Measurements from ENCODE around the gene PHLPP1. TPM values are rescaled to one million over a fixed set of nuclear protein-coding genes. Genes with fewer than 3 reads are reported as not detected.

PHLPP1 gene
- total and polyA plus RNA-seq, 2 of the 13 experiments (the other 11 are each of a cell fraction or from before 2014, with no cell fraction given) = 9.8 to 18.5 TPM

- no peak for TF ChIP-seq PITX1 (CRISPR knock-in tag; IDR thresholded peaks at IDR 0.05)
- TF ChIP-seq SAFB2 (CRISPR knock-in tag; IDR thresholded peaks at IDR 0.05; ENCODE audit: borderline replicate concordance, low read depth) = no peak
- no peak for TF ChIP-seq ZNF234 (CRISPR knock-in tag; conservative IDR thresholded peaks at IDR 0.05)
- TF ChIP-seq SAP130 (CRISPR knock-in tag; IDR thresholded peaks at IDR 0.05; ENCODE audit: low read depth) = peak; percentile 25; the same call in 1 of the 2 replicates
- no peak for TF ChIP-seq ZNF143 (CRISPR knock-in tag; IDR thresholded peaks at IDR 0.05)
- TF ChIP-seq ZNF746 (CRISPR knock-in tag; IDR thresholded peaks at IDR 0.05) = no peak
- TF ChIP-seq GATAD2A (CRISPR knock-in tag; IDR thresholded peaks at IDR 0.05) = peak; percentile 55
- TF ChIP-seq FOSL2 (CRISPR knock-in tag; IDR thresholded peaks at IDR 0.05) = peak; percentile 31; the same call in 1 of the 2 replicates
- peak; percentile 97 for TF ChIP-seq ESRRA (CRISPR knock-in tag; IDR thresholded peaks at IDR 0.05; ENCODE audit: low read depth)
Measured at GRCh38 chr18:62693659-62694058, 21.7 kb upstream of the PHLPP1 start (continued).

GRCh38 chr18:62697636-62698035 lies 17.7 kb upstream of the PHLPP1 start:
- no TSS peak for BruUV-seq (replicated peaks)
- H3K9ac ChIP-seq (ENCODE audit: insufficient read depth, low read depth, low read length) = no peak overlapping the region
- H3K79me2 ChIP-seq (ENCODE audit: insufficient read depth, low read length) = no peaks in the 10 kb centered on the region
- no peaks in the 10 kb centered on the region for H3K36me3 ChIP-seq (replicated peaks in 1 of 2; ENCODE audit: control insufficient read depth in 1 of 2, insufficient read depth in 2 of 2, low read length in 2 of 2)
- peaks cover 0 to 4% of the 10 kb centered on the region in 2 experiments; a peak in 2 of 5 replicates for H3K27me3 ChIP-seq (ENCODE audit: control insufficient read depth in 1 of 2, insufficient read depth in 2 of 2, low read length in 2 of 2)
- in situ Hi-C loops (cut with HindIII; ENCODE audit: extremely low pct_ligation_motif_present, low pct_unique_long_range_greater_than_20kb) = no loop called here
- ChIA-PET POLR2A (interaction anchor here (0.9 to 1.5 kb wide), 2 partner anchors 17 to 277 kb away, joined by 3 to 5 read pairs; partner anchors contain the start of gene PHLPP1), CTCF (ENCODE audit: low intra/inter-chr PET ratio, low total read pairs) (no interaction called here)
- peak; percentile 17 for DNase-seq (ENCODE audit: low spot score)
- H3K27ac ChIP-seq (ENCODE audit: extremely low read length, insufficient read depth, low read length) = peak overlapping the region; percentile 16
- H3K9me3 ChIP-seq (ENCODE audit: low read length) = no peaks in the 10 kb centered on the region
- no peak overlapping the region for H2AFZ ChIP-seq (ENCODE audit: low read length)
- peaks cover 41% of the 10 kb centered on the region for H3K4me1 ChIP-seq (ENCODE audit: insufficient read depth, low read length)
- intact Hi-C loops (cut with micrococcal nuclease; ENCODE audit: unreplicated experiment) = no loop called here
- no peaks in the 10 kb centered on the region for H4K20me1 ChIP-seq (ENCODE audit: insufficient read depth, low read length)
- H3K4me3 ChIP-seq (replicated peaks in 1 of 3; ENCODE audit: insufficient read depth in 1 of 3, low read depth in 2 of 3, low read length in 3 of 3) = no peak overlapping the region
- no peak for FAIRE-seq
- H3K4me2 ChIP-seq (ENCODE audit: low read depth, low read length) = peak overlapping the region; percentile 45
- ATAC-seq = peak; percentile 91
- TF ChIP-seq ZNF263 (CRISPR knock-in tag; IDR thresholded peaks at IDR 0.05) (no peak), MAX (IDR thresholded peaks at IDR 0.05) (peak; percentile 34; the same call in 1 of the 2 replicates), NR2C2 (CRISPR knock-in tag; IDR thresholded peaks at IDR 0.05; ENCODE audit: borderline replicate concordance) (peak; percentile 42; the same call in 1 of the 2 replicates), MYC (CRISPR knock-in tag; IDR thresholded peaks at IDR 0.05; ENCODE audit: borderline replicate concordance) (no peak), RORA (CRISPR knock-in tag; IDR thresholded peaks at IDR 0.05) (no peak), NR2F6 (IDR thresholded peaks at IDR 0.05) (0 out of 2 replicates have a peak, but pooled peaks have one; percentile 9), NR2F6 (CRISPR knock-in tag; IDR thresholded peaks at IDR 0.05) (no peak), FOXP1 (IDR thresholded peaks at IDR 0.05) (no peak), FOXP1 (CRISPR knock-in tag; IDR thresholded peaks at IDR 0.05) (0 out of 2 replicates have a peak, but pooled peaks have one; percentile 25), PAXIP1 (CRISPR knock-in tag; conservative IDR thresholded peaks at IDR 0.05) (peak; percentile 86)
